HG03571 (cell line): ENCODE data around the gene SRPRB.

Experiments used
- ATAC-seq: cut with Tn5 transposase; IDR thresholded peaks from one replicate; pipeline ENCODE4 v1.9.1; 2021; ENCODE audit not compliant: unreplicated experiment

SRPRB gene, protein sequence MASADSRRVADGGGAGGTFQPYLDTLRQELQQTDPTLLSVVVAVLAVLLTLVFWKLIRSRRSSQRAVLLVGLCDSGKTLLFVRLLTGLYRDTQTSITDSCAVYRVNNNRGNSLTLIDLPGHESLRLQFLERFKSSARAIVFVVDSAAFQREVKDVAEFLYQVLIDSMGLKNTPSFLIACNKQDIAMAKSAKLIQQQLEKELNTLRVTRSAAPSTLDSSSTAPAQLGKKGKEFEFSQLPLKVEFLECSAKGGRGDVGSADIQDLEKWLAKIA

DNA sequence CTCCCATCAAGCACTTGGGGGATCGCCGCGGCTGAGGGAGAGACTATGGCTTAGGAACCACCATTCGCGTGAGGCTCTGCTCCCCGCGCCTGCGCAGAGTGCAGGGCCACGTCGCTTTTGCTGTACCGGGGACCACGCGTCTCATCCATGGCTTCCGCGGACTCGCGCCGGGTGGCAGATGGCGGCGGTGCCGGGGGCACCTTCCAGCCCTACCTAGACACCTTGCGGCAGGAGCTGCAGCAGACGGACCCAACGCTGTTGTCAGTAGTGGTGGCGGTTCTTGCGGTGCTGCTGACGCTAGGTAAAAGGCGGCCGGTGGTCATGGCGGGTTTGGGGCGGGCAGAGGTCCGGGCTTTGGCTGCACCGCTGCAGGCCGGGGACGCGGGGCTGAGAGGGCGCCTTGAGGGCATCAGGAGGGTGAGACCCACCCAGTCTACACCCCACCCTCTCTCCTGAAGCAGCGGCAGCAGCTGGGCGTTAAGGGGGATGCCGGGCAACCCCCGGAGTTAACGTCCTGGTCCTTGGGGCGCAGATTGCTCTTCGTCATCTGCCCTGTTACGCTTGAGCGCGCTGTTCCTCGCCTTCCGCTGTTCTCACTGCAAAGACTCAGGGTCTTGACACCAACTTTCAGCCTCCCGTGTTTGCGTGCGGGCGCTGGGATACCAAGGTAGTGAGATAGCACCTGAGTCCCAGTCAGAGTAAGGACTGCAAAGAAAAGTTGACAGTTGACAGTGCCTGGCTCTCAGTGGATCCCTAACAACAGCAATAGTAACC is at the start of gene SRPRB:
TSS of gene SRPRB (plus strand) at position 114 of the 774 bp plus-strand sequence. CDS start at position 148, 34 bp downstream.
- peak; percentile 99 for ATAC-seq

DNA sequence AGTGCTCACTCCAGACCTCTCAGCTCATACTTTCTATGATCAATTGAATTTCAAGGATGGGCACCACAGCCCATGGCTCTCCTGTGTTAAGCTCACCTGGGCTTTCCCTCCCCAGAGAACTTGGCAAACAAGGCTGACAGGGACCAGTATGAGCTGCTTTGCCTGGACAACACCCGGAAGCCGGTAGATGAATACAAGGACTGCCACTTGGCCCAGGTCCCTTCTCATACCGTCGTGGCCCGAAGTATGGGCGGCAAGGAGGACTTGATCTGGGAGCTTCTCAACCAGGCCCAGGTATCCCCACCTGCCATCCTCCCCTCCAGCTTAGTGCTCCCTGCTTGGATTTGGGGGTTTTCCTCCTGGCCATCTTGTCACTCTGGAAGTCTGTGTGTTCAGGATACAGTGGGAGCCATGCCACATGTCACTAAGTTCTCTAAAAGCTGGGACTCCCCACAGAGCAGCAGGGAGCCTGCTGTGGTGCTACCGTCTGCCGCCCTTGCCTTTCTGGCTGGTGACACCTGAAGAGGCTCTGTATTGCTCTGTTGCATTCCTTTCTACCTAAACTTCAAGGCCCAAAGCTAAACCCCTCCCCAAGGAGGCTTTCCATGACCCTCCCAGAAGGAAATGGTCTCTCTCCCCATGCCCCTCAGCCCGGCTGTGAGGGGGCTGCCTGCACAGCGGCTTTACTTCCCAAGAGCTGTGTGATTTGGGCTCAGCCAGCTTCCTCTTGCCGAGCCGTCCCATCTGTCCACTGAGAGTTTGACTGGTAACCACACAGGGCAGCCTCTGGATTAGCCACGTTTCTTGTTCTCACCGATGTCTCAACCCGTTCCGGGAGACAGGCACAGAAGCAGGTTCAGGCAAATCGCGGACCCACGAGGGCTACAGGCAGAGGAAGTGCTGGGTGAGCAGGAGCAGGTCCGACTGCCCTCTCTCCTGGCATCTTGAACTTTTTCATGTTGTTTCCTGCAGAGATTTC is 48.6 kb upstream of the SRPRB start:
- ATAC-seq = no peak

DNA sequence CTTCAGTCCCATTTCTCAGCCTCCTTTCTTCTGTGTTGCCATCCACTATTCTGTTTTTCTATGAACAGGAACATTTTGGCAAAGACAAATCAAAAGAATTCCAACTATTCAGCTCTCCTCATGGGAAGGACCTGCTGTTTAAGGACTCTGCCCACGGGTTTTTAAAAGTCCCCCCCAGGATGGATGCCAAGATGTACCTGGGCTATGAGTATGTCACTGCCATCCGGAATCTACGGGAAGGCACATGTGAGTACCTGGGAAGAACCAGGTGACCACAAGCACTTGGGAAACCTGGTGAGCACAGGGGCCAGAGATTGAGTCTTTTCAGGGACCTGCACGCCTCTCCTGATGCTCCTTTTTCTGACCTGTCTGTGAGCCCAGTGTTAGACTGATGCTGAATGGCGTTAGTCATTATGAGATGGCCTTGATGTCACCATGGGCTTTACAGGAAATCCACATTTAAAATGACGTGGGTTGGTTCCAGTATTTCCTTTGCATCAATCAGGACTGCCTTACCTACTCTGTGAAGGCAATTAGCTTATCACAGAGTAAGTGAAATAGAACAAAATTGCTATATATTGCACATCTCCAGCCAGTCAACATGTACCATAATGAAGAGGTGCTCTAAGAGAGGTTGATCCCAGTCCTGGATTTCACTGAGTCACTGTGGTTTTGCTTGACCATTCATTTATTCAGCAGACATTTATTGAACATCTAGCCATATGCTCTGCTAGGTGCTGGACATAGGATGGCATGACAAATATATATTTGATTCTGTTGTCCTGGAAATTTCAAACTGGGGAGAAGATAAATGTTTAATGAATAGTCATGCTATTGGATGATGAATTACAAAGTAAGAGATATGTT is 47.7 kb upstream of the SRPRB start:
- no peak for ATAC-seq

DNA sequence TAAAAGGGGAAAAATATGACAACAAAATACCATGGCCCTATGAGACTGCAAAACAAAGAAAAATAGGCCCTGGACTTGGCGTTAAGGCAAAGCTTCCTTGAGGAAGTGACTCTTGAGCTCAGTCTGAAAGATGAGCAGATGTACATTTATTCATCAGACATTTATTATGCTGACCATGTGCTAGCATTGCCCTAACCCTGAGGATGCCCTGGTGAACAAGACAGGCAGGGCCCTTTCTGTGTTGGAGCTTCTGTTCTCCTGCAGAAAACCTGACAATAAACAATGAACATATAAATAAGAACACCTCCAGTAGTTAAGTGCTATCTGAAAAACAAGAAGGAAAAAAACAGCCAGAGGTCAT is 47.1 kb upstream of the SRPRB start:
- ATAC-seq = no peak

DNA sequence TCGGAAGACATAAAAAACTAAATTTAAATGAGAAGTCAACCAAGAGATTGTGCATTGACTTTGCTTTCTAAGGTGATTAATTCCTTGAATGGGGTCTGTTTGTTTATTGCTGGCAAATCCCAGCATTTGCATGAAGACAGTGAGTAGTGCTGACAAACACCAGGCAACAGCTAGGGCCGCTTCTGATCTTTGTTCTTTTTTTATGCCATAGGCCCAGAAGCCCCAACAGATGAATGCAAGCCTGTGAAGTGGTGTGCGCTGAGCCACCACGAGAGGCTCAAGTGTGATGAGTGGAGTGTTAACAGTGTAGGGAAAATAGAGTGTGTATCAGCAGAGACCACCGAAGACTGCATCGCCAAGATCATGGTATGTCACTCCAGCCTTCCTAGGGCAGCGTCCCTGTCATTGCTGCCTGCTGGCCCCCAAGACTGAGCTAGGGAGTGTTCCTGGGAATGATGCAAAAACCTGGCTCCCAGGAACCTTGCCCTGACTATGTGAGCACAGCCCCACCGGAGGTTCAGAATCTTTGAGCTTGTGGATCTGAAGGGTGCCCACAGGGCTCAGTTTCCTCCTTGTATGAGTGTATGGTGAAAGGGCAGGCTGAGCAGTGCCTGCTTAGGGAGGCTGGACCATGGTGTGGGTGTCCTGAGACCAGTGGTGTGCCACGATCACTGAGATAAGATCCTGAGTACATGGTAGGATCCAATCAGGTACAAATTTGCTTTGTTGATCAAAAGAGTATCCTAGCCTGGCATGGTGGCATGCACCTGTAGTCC is 46.5 kb upstream of the SRPRB start:
- no peak for ATAC-seq

DNA sequence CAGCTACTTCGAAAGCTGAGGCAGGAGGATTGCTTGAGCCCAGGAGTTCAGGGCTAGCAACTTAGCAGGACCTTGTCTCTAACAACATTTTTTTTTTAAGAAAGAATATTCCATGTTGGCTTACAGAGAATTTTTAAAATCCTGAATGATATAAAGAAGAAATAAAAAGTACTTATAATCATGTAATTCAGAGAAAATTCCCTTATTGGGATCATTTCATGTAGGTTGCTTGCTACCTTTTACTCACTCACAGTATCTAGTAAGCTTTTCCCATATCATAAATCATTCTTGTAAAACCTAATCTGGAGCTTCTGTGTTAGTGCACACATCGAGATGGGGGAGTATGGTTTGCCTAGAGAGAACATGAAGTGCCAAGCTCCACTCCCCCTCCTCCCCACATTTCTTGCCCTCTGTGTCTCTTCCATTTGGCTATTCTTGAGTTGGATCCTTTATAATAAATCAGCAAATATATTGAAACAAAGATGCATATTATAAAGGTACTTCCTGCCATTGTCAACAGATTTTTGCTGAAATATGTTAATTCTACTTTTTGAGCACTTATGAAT is 45.8 kb upstream of the SRPRB start:
- no peak for ATAC-seq

DNA sequence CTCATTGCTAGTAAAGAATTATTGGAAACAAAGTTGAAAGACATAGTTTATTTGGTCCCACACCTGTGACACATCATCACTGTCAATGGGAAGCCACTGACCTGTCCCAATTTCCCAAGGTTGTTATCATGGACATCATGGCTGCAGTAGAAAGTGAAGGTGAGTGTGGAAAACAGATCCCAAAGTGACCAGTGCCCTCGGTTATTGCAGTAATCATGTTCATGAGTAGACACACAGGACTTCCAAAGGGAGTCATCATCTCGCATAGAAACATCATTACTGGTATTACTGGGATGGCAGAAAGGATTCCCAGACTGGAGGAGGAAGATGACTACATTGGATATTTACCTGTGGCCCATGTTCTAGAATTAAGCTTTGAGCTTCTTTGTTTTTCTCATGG is 44.7 kb upstream of the SRPRB start:
- ATAC-seq = no peak

DNA sequence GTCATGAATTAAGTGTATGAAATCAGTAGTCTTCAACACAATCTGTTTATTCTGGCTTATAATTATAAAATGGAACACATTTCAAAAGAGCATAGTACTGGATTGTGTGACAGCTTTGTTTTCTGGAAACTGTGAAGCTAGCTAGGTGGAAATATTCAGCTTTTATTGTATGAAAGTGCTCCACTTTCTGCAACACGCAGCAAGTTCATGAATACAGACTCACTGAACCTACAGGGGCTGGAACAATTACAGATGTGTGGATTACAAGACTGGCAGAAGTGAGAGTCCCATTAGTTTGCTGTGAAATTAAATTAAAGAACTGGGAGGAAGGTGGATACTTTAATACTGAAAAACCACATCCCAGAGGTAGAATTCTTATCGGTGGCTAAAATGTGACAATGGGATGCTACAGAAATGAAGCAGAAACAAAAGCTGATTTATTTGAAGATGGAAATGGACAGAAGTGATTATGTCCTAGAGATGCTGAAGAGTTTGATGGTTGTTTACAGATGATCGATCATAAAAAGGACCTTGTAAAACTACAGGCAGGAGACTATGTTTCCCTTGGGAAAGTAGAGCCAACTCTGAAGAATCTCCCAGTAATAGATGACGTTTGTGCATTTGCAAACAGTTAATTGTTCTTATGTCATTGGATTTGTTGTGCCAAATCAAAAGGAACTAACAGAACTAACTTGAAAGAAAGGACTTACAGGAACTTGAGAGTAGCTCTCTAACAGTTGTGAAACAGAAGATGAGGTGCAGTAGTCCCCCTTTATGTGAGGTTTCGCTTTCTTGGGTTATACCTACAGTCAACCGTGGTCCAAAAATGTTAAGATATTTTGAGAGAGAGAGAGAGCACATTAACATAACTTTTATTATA is 43.8 kb upstream of the SRPRB start:
- ATAC-seq = no peak

DNA sequence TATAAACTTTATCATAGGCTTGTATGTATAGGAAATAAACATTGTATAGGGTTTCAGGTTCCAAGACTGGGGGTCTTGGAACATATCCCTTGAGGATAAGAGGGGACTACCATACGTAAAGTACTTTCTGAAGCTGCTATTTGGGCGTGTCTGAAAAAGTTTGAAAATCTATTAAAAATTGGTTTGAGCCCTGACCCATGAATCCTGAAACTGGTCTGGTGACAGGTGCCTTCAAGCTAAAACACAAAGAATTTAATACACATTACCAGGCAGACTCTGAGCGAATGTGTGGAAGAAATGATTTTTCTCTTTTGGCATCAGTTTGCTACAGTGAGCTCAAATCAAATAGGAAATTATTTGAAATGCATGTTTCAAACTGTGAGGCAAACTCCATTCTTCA is 43.1 kb upstream of the SRPRB start:
- ATAC-seq = no peak

DNA sequence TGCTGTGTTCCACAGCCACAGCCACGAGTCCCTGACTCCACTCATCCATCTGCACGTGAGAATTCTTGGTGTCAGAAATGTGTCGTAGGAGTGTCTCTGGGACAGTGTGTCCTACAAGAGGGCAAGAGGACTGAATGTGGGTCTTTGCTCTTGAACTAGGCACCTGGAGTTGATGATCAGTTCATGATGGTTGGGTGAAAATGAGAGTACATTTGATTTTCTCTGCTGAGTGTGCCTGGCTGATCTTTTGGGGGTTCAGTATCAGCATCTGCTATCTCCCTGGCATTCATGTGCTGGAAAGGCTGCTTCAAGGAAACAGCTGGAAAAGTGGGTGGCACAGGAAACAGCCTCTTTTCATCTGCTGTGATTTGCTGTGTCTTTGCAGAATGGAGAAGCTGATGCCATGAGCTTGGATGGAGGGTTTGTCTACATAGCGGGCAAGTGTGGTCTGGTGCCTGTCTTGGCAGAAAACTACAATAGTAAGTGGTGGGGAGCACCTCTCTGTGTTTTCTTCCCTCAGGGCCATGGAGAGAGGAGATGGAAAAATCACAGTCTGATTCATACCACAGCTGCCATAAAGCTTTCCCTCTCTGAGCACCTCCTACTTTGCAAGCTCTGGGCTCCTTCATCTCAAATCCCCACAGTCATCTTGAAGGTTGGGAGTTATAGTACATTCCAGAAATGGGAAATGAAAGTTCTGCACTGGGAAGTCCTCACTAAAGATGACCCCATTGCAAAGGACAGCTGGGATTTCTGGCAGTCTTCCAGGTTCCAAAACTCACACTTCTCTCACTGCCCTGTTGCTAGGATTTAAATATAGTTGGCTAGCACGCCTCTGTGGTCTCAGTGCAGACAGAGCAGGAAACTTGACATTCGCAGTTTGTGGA is 41.6 kb upstream of the SRPRB start:
- no peak for ATAC-seq

DNA sequence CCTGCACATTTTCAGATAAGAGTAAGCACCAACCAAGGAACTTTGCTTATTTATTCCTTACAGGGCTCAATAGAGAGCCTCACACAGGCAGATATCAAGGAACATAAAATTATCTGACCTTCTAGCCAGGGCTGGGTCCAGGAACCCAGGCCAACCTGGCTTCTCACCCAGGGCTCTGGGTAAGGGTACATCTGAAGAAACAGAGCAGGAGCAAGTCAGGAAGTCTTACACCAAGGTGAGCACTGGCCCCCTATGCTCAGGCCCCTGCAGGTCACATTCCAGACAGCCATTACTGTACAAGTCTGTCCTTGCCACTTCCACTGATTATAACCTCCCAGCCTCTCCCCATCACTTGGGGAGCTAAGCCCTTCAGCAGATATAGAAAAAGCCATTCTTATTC is 40.4 kb upstream of the SRPRB start:
- no peak for ATAC-seq

DNA sequence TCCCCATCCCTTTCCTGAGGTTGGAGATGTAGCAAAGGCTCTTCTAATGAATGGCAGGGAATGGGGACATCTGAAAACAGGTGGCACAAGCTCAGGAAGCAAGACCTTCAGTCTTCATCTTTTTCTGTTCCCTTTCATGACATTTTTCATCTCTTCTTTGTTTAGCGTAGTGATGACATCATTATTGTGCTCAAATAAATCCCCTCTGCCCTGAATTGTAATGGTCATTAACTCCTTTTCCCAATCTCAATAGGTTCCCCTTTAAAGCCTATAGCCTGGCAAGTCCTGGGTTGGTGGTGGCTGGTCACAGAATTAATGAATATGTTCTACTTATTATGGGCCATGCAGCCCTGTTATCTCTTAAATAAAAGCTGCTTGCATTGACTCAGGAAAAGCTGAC is 38.0 kb upstream of the SRPRB start:
- no peak for ATAC-seq

DNA sequence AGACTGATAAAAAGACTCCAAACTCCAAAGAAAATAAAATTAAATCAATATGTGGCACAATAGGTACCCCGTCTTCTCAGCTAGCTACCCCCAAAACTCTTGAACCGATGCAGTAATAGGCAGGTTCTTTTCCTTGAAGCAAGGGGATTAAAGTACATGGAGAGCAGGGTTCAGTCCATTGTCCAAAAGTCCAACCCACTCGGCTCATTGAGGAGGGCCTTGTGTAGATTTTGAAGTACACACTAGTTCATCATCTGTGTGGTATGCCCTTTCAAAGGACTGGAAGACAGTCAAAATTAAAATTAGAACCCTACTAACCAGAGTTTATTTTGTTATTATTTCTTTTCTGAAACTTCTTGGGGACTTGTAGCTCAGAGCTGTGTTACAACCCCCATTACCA is 36.1 kb upstream of the SRPRB start:
- ATAC-seq = no peak

DNA sequence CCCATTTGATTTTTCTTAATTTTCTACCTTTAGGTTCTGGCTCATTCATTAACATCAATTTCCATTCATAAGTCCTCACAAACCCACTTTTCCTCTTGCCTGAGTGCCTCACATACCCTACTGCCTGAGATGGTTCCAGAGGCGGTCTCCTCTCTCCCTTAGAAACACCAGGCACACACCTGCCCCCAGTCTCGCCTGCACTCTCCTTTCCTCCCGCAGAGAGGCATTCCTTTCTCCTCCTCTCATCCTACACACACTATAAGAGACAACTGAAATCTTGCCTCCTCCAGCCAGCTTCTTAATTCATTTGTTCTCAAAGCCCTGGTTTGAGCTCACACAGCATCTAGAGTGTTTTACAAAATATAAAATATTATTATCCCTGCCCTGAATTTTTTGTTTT is 31.9 kb upstream of the SRPRB start:
- no peak for ATAC-seq

DNA sequence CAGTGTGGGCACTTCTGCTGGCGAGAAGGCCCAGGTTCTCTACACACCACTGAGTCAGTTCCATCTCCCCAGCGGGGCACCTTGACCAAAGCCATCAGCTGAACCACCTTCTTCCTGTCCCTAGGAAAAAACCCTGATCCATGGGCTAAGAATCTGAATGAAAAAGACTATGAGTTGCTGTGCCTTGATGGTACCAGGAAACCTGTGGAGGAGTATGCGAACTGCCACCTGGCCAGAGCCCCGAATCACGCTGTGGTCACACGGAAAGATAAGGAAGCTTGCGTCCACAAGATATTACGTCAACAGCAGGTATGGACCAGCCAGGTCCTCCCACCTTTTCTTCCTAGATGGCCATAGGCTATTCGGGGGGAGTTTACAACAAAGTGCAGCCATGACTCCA is 30.3 kb upstream of the SRPRB start:
- ATAC-seq = no peak

DNA sequence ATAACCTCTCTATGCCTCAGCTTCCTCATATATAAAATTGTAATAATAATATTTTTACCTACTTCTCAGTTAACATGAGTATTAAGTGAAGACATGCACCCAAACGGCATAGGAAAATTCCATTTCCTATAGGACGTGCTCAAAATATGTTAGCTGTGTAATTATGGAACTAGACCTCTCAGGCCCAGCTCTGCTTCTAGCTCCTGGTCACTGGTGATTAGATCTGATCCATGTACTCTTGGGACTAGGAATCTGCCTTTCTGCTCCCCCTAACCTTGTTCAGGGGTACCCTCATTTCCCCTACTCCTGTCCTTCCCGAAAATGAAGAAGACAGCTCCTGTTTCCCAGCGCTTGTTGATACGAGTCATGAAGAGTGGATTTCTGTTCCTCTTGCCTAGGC is 29.8 kb upstream of the SRPRB start:
- ATAC-seq = no peak

DNA sequence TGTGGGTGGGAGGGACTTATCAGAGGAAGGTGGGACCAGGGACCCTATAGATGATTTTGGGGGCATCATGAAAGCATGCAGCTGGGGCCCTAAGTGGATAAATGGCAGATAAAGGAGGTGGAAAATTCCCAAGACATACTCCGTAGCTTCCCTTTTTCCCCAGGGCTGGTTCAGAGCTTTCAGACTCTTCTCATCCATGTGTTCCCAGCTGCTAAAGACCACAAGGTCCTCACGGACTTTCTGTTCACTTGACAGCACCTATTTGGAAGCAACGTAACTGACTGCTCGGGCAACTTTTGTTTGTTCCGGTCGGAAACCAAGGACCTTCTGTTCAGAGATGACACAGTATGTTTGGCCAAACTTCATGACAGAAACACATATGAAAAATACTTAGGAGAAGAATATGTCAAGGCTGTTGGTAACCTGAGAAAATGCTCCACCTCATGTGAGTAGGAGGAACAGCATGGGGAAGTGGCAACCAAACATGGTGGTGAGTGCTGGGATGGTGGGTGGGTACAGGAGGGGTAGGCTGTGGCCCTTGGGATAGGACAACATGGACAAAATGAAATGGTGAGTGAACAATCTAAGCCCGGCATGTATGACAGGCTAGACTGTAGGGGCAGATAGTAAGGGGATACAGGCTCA is 28.7 kb upstream of the SRPRB start:
- no peak for ATAC-seq
